T47D (cell line): ENCODE measurements around the gene HEY2.

Source experiments
- DNase-seq, 2 experiments: peaks; one replicate each; pipeline versions ENCODE4 v3.0.0 to v3.0.0-alpha.2; 2011 to 2012; ENCODE audit warnings: low read depth in 1 of 2, low spot score in 1 of 2
- JUND ChIP-seq: IDR thresholded peaks from 2 replicates; pipeline ENCODE4 v1.6.1; 2012; ENCODE audit warnings: low read depth
- in situ Hi-C: cut with HindIII; loops from 2 replicates; pipeline ENCODE4 v1.10.0; 2016; ENCODE audit warnings: low sequenced_read_pairs, low pct_unique_long_range_greater_than_20kb

HEY2 gene

GRCh38 chr6:125789167-125789566 lies 39.7 kb downstream of the HEY2 start:
- TF ChIP-seq JUND = no peak
- DNase-seq = no peak
- in situ Hi-C loops = no loop called here

- DNase-seq = peak in 1 of 2 experiments; percentile 13
- in situ Hi-C loops = no loop called here
- no peak for TF ChIP-seq JUND
Observed at GRCh38 chr6:125789576-125790357, 40.3 kb downstream of the HEY2 start.

GRCh38 chr6:125790358-125791150 lies 41.1 kb downstream of the HEY2 start, which contains the start of gene NCOA7:
Gene NCOA7, plus strand, starts transcription at chr6:125790960. Its CDS starts 24,395 bp downstream, at chr6:125815355.
- no peak for TF ChIP-seq JUND
- peak; percentile 71 to 74 for DNase-seq
- in situ Hi-C loops = no loop called here

- in situ Hi-C loops = no loop called here
- DNase-seq = peak; percentile 45 to 46
- no peak for TF ChIP-seq JUND
Observed at GRCh38 chr6:125791151-125791819, 41.9 kb downstream of the HEY2 start.

- in situ Hi-C loops = no loop called here
- no peak for TF ChIP-seq JUND
- no peak for DNase-seq
Observed at GRCh38 chr6:125791820-125792165, 42.4 kb downstream of the HEY2 start.

- DNase-seq = no peak
- in situ Hi-C loops = no loop called here
- TF ChIP-seq JUND = no peak
Observed at GRCh38 chr6:125792172-125792571, 42.7 kb downstream of the HEY2 start.

- no peak for TF ChIP-seq JUND
- no peak for DNase-seq
- in situ Hi-C loops = no loop called here
Observed at GRCh38 chr6:125792680-125793079, 43.2 kb downstream of the HEY2 start.

GRCh38 chr6:125793280-125793679 lies 43.8 kb downstream of the HEY2 start:
- no peak for DNase-seq
- in situ Hi-C loops = no loop called here
- TF ChIP-seq JUND = no peak

- DNase-seq = no peak
- in situ Hi-C loops = no loop called here
- no peak for TF ChIP-seq JUND
Observed at GRCh38 chr6:125793863-125794262, 44.4 kb downstream of the HEY2 start.

GRCh38 chr6:125794342-125795137 lies 45.1 kb downstream of the HEY2 start:
- DNase-seq = no peak
- no peak for TF ChIP-seq JUND
- in situ Hi-C loops = no loop called here

- no peak for TF ChIP-seq JUND
- in situ Hi-C loops = no loop called here
- no peak for DNase-seq
Observed at GRCh38 chr6:125795301-125795700, 45.9 kb downstream of the HEY2 start.

GRCh38 chr6:125797120-125797885 lies 47.9 kb downstream of the HEY2 start:
- no peak for TF ChIP-seq JUND
- DNase-seq = no peak
- in situ Hi-C loops = no loop called here
